Measurements from ENCODE around the gene SLC25A38.
"Not testable (repeated sequence)": the region's sequence is repeated elsewhere in the genome, so short reads cannot be mapped to it uniquely, and the experiment has no call there.

SLC25A38 gene

DNA sequence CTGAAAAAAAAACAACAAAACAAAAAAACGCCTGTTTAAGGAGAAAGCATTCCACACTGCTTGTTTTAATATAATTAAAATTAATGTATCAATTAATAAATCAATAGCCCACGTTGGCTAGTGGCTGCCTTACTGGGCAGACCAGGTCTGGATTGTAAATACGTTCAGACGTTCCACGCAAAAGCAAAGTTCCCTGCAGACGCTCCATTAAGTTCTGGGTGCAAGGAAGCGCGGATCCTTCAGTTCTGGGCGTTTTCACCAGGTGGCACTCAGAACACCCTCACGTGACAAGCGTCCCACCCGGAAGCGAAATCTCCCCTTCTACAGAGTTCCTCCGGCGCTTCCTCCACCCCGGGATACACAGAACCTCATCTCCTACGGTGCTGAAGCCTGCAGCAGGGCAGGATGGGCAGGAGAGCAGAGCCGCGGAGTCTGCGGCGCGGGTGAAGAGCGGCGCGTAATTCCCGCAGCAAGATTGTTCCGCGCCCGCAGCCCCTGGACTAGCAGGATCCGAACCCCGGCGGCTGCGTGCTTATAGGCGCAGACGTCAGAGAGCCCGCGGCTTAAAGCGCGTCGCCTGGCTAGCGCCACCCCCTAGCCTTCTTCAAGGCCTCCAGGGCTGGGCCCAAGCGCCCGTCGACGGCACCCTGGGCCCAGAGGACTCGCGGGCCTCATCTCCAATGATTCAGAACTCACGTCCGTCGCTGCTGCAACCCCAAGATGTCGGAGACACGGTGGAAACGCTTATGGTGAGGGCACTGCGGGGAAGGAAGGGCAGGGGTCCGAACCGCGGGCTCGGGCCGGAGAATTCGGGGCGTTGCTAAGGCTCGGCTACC, at the start of gene SLC25A38:
Gene SLC25A38 (plus strand): TSS at position 326 of the 836 bp plus-strand sequence. CDS start 355 bp downstream, at position 681.
- DNase-seq, result no peak

DNA sequence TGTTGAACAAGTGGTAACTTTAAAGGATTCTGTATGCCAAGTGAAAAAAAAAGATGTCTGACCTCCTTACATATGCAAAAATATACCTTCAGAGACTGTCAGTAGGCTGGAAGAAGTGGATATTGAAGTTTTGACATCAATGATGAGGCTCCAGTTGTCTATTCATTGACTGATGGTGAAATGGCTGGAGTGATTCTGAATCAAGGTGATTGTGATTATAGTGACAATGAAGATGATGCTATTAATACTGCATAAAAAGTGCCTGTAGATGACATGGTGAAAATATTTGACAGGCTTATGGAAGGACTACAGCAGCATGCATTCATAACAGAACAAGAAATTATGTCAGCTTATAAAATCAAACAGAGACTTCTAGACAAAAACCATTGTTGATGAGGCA, 49.6 kb upstream of the SLC25A38 start:
- no peak for DNase-seq

GRCh38 chr3:39334205-39334604, 49.0 kb upstream of the SLC25A38 start:
- no peak for DNase-seq

DNA sequence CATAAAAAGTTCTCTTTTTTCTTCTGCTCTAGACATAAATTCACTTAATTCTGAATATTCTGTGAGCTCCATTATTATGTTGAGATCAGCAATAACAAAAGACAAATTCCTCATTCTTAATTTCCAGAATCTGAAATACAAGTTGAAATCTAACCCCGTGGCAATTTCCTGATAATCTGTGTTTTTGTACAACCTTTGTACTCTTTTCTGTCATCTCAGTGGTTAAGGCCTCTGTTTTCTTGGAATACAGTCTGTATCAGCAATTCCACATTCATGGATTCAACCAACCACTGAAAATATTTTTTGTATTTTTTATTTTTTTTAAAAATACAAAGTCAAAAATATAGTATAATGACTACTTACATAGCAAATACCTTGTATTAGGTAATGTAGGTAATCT, 45.0 kb upstream of the SLC25A38 start:
- DNase-seq, result no peak

DNA sequence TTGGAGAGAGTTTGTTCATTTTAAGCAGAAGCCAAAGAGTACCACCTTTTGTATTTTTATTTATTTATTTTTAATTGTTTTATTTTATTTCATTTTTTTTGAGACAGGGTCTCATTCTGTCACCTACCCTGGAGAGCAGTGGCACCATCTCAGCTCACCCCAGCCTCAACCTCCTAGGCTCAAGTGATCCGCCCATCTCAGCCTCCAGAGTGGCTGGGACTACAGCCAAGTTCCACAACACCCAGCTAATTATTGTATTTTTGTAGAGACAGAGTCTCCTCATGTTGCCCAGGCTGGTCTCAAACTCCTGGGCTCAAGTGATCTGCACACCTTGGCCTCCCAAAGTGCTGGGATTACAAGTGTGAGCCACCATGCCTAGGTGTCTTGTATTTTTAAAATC, 44.1 kb upstream of the SLC25A38 start:
- no peak for DNase-seq

DNA sequence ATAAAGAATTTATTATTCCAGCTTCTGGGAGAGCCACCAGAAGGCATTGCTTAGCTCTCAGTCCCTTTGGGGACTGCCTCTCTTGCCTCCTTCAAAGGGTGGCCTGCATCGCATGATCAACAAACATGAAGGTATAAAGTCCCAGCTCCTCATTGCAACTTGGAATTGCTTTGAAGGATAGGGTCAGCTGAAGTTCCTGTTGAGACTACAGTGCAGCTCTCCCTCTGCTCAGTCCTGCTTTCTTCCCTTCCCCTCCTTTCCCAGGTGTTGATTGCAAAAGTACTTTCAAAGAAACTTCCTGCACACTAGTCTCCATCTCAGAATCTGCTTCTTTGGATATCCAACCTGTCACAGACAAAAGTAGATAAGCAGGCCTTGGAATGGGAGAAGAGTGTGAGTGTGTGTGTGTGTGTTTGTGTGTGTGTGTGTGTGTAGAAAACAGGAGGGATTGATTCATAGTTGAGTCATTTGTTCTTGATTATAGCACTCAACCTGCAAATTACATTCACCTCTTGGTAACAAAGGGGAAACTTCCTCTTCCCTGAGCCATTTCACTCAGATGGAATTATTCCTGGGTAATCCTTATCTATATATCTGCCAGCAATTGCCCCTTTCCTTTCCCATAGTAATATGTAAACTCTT, 40.0 kb upstream of the SLC25A38 start:
- DNase-seq, result no peak

DNA sequence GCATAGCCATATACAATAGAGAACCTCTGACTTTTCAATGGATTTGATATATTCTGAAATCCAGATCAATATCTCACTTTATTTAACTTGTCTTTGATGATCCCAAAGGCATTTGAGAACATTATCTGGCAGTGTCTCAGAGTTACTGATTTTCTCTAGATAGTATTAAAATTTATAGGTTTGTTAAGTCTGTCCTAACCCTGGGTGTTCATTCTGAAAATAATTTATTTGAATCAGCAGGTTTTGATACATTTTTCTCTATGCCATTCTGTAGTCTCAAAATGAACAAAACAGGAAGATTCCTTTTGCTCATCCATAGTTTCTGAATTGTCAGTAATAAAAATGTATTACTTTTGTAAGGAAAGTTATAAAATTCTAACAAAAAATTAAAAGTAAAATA, 39.4 kb upstream of the SLC25A38 start:
- DNase-seq, result no peak

DNA sequence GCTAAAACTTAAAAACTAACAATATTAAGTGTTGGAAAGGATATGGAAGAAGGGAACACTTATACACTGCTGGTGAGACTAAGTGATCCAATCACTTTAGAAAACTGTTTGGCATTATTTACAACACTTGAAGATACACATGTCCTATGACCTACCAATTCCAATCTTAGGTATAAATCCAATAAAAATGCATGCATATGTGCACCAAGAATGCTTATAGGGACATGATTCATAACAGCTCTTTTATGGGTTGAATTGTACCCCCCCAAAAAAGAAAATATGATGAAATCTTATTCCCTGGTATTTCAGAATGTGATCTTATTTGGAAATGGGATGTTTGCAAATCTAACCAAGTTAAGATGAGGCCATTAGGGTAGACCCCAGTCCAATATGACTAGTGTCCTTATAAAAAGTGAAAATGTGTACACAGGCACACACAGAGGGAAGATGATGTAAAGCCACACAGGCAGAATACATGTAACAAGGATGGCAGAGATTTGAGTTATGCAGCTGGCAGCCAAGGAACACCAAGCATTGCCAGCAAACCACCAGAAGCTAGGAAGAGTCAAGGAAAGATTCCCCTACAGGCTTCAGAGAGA, 38.3 kb upstream of the SLC25A38 start:
- no peak for DNase-seq

DNA sequence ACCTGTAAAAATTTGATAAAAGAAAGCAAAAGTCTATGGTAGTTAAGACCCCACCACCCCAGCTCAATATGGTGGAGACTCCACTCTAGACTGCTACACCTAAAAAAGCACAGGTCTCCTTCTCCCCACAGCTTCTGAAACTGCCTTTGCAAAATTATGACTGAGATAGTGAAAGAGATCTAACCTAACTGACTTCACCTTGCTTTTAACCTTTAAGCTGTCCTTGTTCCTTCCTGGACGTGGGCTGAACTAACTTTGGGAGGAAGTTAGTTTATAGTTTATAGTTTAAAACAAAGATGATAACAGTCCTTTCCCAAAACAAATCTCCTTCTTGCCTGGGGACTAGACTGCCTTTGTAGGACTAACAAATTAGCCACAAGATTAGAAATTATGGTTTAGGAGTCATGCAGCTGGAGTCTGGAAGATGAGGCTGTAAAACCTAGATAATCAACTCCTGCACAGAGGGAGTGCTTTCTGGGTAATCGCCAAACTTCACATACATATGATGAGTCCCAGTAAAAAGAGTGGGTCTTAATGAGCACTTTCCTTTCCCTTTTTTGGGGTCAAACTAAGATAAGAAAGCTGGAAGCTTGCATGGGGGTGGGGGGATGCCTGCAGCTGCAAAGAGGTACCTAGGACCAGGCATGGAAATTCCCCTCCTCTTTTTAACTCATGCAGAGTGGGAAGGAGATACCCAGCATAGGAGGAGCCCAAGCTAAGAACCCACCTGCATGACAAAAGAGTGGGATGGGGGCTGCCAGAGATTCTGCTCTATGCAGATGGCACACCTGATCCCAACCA, 36.2 kb upstream of the SLC25A38 start:
- DNase-seq, result no peak

DNA sequence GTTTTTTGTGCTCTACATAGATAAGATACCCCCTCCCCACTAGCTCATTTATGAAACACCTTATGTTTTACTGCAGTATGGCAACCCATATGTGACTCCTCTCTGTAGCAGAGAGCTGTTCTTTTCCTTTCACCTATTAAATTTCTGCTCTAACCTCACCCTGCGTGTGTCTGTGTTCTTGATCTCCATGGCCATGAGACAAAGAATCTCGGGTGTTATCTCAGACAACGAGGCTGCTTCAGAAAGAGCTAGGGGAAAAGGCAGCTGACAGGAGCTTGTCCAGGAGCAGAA, 35.6 kb upstream of the SLC25A38 start:
- DNase-seq, result no peak

GRCh38 chr3:39349080-39349479, 34.1 kb upstream of the SLC25A38 start:
- DNase-seq, result no peak

DNA sequence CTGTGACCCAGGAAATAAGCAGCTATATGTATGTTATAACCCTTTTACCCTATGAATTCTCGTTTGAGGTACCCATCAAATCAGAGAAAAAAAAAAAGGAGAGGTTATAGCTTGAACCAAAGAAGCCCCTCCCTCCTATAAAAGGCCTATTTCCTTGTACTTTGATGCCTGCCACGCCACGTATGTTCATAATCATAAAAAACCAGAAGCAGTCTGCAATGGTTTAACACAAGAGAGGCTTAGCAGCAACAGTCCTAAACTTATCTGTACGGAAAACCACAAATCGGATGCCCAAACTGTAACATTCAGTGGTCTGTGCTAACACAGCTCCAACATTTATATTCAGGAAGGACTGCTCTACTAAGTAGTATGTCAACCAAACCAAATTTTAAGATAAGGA, 32.5 kb upstream of the SLC25A38 start:
- DNase-seq, result no peak

DNA sequence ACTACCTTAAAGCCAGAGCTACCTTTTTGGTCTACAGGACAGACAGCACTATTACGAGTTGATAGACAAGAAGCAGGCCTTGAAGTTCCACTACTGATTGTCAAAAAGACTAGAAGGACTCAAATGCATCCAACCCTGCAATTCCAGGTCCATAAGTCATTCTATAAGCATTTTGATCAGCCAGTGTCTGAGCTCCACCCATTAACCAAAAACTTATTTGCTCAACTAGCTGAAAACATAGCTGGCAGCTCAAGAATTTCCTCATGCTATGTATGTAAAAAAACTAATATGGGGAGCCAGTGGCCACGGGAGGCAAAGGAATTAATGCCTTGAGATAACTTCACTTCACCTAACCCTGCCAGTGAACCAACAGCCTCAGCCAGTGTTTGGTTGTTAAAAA, 32.0 kb upstream of the SLC25A38 start:
- not testable (repeated sequence) for DNase-seq

GRCh38 chr3:39353168-39353927, 29.8 kb upstream of the SLC25A38 start:
- DNase-seq, result not testable (repeated sequence)

- DNase-seq, result no peak
Observed at GRCh38 chr3:39358333-39358732, 24.8 kb upstream of the SLC25A38 start.

DNA sequence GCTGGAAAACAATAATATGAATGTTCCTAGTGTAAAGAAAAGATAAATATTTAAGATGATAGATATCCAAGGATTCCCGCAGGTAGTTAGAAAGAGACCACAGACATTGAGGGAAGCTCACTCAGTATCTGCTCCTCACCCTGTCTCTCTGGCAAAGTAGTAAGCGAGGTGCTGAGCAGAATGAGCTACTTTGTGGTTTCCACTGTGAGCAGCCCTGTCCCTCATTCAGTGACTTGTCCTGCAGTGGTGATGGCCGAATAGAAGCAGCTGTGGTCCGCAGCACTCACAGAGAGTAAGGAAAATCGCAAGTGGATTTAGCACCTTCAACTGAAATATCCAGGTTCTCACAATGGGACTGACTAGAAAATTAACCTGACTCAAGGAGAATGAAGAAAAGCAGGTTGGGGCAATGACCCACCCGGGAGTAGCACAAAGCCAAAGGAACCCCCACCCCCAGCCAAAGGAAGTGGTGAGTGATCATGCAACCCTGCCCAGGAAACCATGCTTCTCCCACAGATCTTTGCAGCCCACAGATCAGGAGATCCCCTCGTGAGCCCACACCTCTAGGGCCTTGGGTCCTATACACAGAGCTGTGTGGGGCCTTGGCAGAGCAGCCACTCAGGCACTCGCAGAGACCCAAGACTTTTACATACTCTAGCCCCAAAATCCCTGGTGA, 21.8 kb upstream of the SLC25A38 start:
- DNase-seq, result no peak

DNA sequence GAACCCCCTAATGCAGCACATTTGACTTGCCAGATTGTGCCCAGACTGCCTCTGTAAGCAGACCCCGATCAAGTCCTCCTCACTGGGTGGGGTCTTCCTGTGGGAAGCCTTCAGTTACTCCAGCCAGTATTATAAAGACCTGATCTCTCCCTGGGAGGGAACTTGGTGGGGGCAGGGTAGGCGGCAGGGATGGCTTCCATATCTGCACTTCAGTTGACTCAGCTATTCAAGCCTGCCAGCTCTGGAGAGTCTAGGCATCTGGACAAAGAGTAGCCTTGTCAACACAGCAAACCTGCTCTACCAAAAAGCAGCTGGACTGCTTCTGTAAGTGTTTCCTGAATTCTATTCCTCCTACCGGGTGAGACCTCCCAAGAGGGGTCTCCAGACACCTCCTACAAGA, 21.0 kb upstream of the SLC25A38 start:
- no peak for DNase-seq

GRCh38 chr3:39362812-39363211, 20.4 kb upstream of the SLC25A38 start:
- DNase-seq, result no peak

- not testable (repeated sequence) for DNase-seq
Observed at GRCh38 chr3:39370450-39370849, 12.7 kb upstream of the SLC25A38 start.

DNA sequence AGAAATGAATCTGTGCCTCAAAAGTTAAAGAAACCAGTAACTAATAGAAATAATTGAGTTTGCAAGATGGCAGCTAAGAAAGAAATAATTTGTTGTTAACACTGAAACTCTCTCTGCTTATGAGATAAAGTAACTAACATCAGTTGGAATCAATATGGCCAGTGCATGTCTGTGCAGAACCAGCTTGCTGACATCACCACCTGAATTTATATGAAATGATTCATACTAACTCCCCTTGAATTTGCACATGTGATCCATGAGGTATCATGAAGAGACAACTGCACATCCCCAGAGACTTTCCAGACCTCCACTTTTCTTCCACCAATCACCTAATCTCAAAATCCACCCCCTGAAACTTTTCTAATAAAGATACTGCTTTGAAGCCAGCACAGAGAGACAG, 10.3 kb upstream of the SLC25A38 start:
- DNase-seq, result no peak

DNA sequence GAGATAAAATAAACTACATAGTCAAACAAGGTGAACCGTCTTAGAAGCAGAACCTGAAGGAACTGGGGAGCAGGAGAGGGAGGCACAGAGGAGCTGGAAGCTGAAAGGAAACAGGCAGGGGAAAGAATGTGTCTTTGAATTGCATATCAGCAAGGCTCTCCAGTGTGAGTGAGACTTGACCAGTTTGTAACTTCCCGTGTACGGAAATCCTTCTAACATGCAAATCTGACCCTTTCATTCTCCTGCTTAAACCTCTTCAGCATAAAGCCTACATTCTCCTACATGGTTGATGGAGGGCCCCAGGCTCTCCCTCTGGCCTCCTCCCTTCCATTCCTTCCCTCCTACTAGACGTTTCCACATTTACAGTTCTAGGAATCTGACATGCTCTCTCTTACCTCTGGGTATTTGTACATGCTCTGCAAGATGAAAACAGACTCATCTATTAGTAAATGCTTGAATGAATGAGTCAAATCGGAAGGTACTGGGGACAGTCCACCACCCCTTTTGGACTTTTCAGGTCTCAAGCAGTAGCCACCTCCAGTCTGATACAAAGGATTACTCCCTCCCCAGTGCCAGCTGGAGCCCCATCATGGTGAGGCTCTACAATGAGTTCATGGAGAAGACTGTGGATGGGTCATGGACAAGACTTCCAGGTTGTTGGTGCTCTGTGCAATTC, 6.1 kb upstream of the SLC25A38 start:
- DNase-seq, result no peak

DNA sequence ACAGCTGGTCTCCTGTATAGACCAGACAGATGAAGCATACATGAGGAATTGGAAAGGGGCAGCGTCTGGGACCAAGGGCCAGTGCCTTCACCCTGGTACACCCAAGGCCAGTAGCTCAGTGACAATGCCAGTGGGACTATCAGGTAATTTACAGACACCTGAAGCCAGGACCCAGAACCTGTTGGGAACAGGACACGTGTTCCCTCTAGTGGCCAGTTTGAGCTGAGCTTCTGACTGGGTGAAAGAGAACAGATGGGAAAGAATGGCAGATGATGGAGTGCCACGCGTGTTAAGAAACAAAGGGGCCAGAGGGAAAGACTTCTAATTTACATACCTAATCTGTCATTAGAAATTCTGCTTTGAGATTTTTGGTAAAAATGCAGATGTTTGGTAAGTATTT, 5.1 kb upstream of the SLC25A38 start:
- DNase-seq, result no peak
